Measurements from ENCODE around the gene RTP1.

DNA sequence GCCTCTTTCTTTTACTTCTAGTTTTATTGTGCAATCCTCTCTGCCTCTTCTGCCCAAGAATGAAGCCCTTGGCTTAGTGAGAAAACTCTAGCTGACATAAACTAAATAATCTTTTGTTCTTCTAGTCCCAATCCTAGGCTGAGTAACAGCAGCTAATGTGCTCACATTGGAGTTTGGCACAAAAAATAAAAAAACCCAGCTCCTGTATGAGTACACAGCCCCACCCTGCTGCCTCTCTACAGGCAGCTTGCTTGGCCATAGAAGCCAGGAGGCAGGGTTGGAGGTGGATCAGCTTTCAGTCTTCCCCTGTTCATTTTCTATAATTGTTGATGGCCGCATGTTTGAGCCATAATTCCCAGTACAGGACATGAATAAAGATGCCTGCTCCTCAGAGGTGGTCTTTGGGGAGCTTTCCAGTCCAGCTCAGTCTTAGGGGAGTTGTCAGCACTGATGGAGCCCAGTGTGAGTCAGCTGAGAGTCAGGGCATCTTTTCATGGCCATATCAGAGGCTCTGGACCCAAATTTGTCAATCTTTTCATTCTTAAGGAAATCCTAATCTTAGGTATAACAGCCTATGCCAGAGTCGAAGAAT is 46.7 kb downstream of the RTP1 start:
- TF ChIP-seq CTCF (IDR thresholded peaks at IDR 0.05) (no peak), POLR2A (IDR thresholded peaks at IDR 0.05) (no peak)

Data from body of pancreas (tissue), 4 donors.